Body of pancreas (tissue), 4 donors: ENCODE data around the gene TRAPPC13. TPM values are rescaled to one million over a fixed set of nuclear protein-coding genes. Genes with fewer than 3 reads are reported as not detected.

ENCODE experiments used
- ATAC-seq: fragments of 150-250 bp; one replicate; pipeline ENCODE4 v1.9.1; 2016
- DNase-seq, 4 donors: peaks; one replicate each; pipeline ENCODE4 v3.0.0-alpha.2; 2019
- H3K27ac ChIP-seq, 4 donors: fragments of 200-600 bp; sonication (generic); 1 replicate in 3 of 4; 2 replicates in 1 of 4; pipeline versions ENCODE4 v1.5.1 to v1.6.1; 2016 to 2019; ENCODE audit warnings: mild to moderate bottlenecking in 1 of 4, mixed read lengths in 1 of 4, moderate library complexity in 1 of 4
- H3K27me3 ChIP-seq, 2 donors: fragments of 200-600 bp; sonication (generic); one replicate each; pipeline ENCODE4 v1.6.0; 2016; ENCODE audit warnings: mild to moderate bottlenecking in 1 of 2
- H3K36me3 ChIP-seq, 2 donors: fragments of 200-600 bp; sonication (generic); replicated peaks in 1 of 2; 2 replicates each; pipeline ENCODE4 v1.5.1; 2016; ENCODE audit warnings: low read depth in 2 of 2; ENCODE audit not compliant: insufficient read depth in 1 of 2
- H3K4me1 ChIP-seq: fragments of 200-600 bp; sonication (generic); one replicate; pipeline ENCODE4 v1.6.0; 2016
- H3K4me3 ChIP-seq, 2 donors: fragments of 200-600 bp; sonication (generic); 1 replicate in 1 of 2; 2 replicates in 1 of 2; pipeline ENCODE4 v1.5.1; 2016 to 2019
- H3K9me3 ChIP-seq, 3 donors: fragments of 200-600 bp; sonication (generic); 1 replicate in 2 of 3; 2 replicates in 1 of 3; pipeline ENCODE4 v1.5.1; 2016
- CTCF ChIP-seq, 7 experiments: fragments of 450-650 bp in 4 of 7; fragments of 200-600 bp in 3 of 7; sonication (generic) in 3 of 7; IDR thresholded peaks; one replicate each; pipeline ENCODE4 v1.5.1; 2016 to 2019; ENCODE audit warnings: antibody characterized with exemption in 7 of 7
- POLR2A ChIP-seq, 3 donors: fragments of 450-650 bp; IDR thresholded peaks; one replicate each; pipeline ENCODE4 v1.6.1; 2016; ENCODE audit warnings: antibody characterized with exemption in 3 of 3, mild to moderate bottlenecking in 2 of 3
- WGBS, 2 donors: methylation state at CpG; one replicate each; pipeline ENCODE4 v1.1.5; 2017; 5-methylcytosine and 5-hydroxymethylcytosine counted together
- intact Hi-C: fragments of 100-400 bp; cut with DNase I; formaldehyde crosslinking; loops from one replicate; pipeline ENCODE4 v1.15.1; 2023
- small RNA-seq: library from RNA; depleted of rRNA; stranded (forward); fragments of <200 nt; gene quantifications from one replicate; pipeline ENCODE3, GENCODE V24; 2016
- total RNA-seq, 2 donors: library from RNA; depleted of rRNA; stranded (reverse); fragments of >200 nt; gene quantifications; one replicate each; pipeline ENCODE4 v1.1.0, GENCODE V29; 2016

The TRAPPC13 gene
- total RNA-seq, 2 donors from 2014 or later: 5.6 to 10.9 TPM

- ATAC-seq (no peak), DNase-seq (no peak)
- Histone ChIP-seq H3K27ac (no peak overlapping the region), H3K4me3 (no peak overlapping the region), H3K4me1 (no peaks in the 10 kb centered on the region), H3K9me3 (no peaks in the 10 kb centered on the region), H3K27me3 (no peaks in the 10 kb centered on the region), H3K36me3 (no peaks in the 10 kb centered on the region)
- intact Hi-C loops: no loop called here
- WGBS, 2 donors: 77 to 80% methylated on average over 4 of the region's 4 CpGs
- TF ChIP-seq POLR2A (IDR thresholded peaks at IDR 0.05) (no peak), CTCF (IDR thresholded peaks at IDR 0.05) (no peak)
Measured at GRCh38 chr5:65708145-65708544, 83.3 kb downstream of the TRAPPC13 start.

Small RNA genes within 50 kb of the gene (small RNA-seq; reads per million reads assigned to genes)
- not detected for gene RNU6-540P

Other genes starting within 250 kb of the TRAPPC13 start
- gene ADAMTS6, start 143.1 kb upstream of the TRAPPC13 start, total RNA-seq: under 1 TPM in 1 of 2 donors, not detected in 1; 0.78 TPM
- 1 to 10 TPM in 1 of 2 donors, not detected in 1; 1.3 TPM for gene CENPK, start 61.9 kb upstream of the TRAPPC13 start, total RNA-seq
- 10 to 100 TPM; 19.1 to 38.7 TPM for gene PPWD1, start 61.7 kb upstream of the TRAPPC13 start, total RNA-seq
- 10 to 100 TPM in 1 of 2 donors, 1 to 10 TPM in 1; 6.2 to 17.5 TPM for gene TRIM23, start 694 bp upstream of the TRAPPC13 start, total RNA-seq
- gene SHLD3, start within 50 bp of the TRAPPC13 start, total RNA-seq: 1 to 10 TPM; 1.0 to 3.6 TPM
- 1 to 10 TPM; 3.1 to 3.6 TPM for gene SGTB, start 97.1 kb downstream of the TRAPPC13 start, total RNA-seq
- gene NLN, start 97.2 kb downstream of the TRAPPC13 start, total RNA-seq: 1 to 10 TPM; 2.3 to 8.0 TPM